ENCODE results near the gene CNNM2.
"Not testable (repeated sequence)": the region's sequence is repeated elsewhere in the genome, so short reads cannot be mapped to it uniquely, and the experiment has no call there.

CNNM2 gene

GRCh38 chr10:102970562-102971340 lies 52.7 kb downstream of the CNNM2 start:
- no peak overlapping the region for H3K4me3 ChIP-seq
- no peak for TF ChIP-seq Cebpa-rat (IDR thresholded peaks at IDR 0.05)

GRCh38 chr10:102975483-102976379 lies 57.6 kb downstream of the CNNM2 start:
- Histone ChIP-seq H4K20me1 (no peaks in the 10 kb centered on the region), H3K9me3 (replicated peaks in 1 of 11) (peaks cover 0 to 4% (median 0%) of the 10 kb centered on the region in 11 experiments; a peak in 1 of 22 replicates), H3K4me3 (no peak overlapping the region), H3K27ac (no peak overlapping the region), H3K36me3 (no peaks in the 10 kb centered on the region), H3K4me1 (no peaks in the 10 kb centered on the region), H3K9ac (no peak overlapping the region), H3K4me2 (no peak overlapping the region), H3K27me3 (no peaks in the 10 kb centered on the region)
- TF ChIP-seq Cebpa-rat (IDR thresholded peaks at IDR 0.05), result no peak

More at GRCh38 chr10:102970562-102971340, 52.7 kb downstream of the CNNM2 start:
- Histone ChIP-seq H3K4me1 (no peaks in the 10 kb centered on the region), H3K9ac (no peak overlapping the region), H3K36me3 (no peaks in the 10 kb centered on the region), H3K27ac (no peak overlapping the region), H4K20me1 (no peaks in the 10 kb centered on the region), H3K4me2 (no peak overlapping the region), H3K27me3 (no peaks in the 10 kb centered on the region), H3K9me3 (replicated peaks in 1 of 11) (no peaks in the 10 kb centered on the region)

GRCh38 chr10:102976380-102976726 lies 58.3 kb downstream of the CNNM2 start:
- not testable (repeated sequence) for H3K36me3 ChIP-seq; H3K4me3 ChIP-seq; H3K27me3 ChIP-seq; H3K4me2 ChIP-seq; H3K9ac ChIP-seq; H3K27ac ChIP-seq; H3K4me1 ChIP-seq; H4K20me1 ChIP-seq; H3K9me3 ChIP-seq (replicated peaks in 1 of 11)

- Histone ChIP-seq H3K27ac (no peak overlapping the region), H3K9ac (no peak overlapping the region), H3K36me3 (no peaks in the 10 kb centered on the region), H3K4me3 (no peak overlapping the region), H3K4me1 (no peaks in the 10 kb centered on the region), H3K9me3 (replicated peaks in 1 of 11) (peaks cover 0 to 4% (median 0%) of the 10 kb centered on the region in 11 experiments; a peak in 1 of 22 replicates), H3K4me2 (no peak overlapping the region), H4K20me1 (no peaks in the 10 kb centered on the region), H3K27me3 (no peaks in the 10 kb centered on the region)
- no peak for TF ChIP-seq Cebpa-rat (IDR thresholded peaks at IDR 0.05)
Measured at GRCh38 chr10:102982296-102982695, 64.2 kb downstream of the CNNM2 start.

GRCh38 chr10:102984086-102984485 lies 66.0 kb downstream of the CNNM2 start:
- no peak for TF ChIP-seq Cebpa-rat (IDR thresholded peaks at IDR 0.05)
- Histone ChIP-seq H3K9me3 (replicated peaks in 1 of 11) (peaks cover 0 to 4% (median 0%) of the 10 kb centered on the region in 11 experiments; a peak in 1 of 22 replicates), H3K27me3 (no peaks in the 10 kb centered on the region), H3K4me3 (no peak overlapping the region), H3K36me3 (no peaks in the 10 kb centered on the region), H3K4me1 (no peaks in the 10 kb centered on the region), H4K20me1 (no peaks in the 10 kb centered on the region), H3K27ac (no peak overlapping the region), H3K9ac (no peak overlapping the region), H3K4me2 (no peak overlapping the region)

- no peak overlapping the region for H3K9ac ChIP-seq
- no peaks in the 10 kb centered on the region for H3K36me3 ChIP-seq
- H3K27me3 ChIP-seq, result no peaks in the 10 kb centered on the region
- H3K4me1 ChIP-seq, result no peaks in the 10 kb centered on the region
- no peak for TF ChIP-seq Cebpa-rat (IDR thresholded peaks at IDR 0.05)
- H3K4me3 ChIP-seq, result no peak overlapping the region
- no peak overlapping the region for H3K4me2 ChIP-seq
- H4K20me1 ChIP-seq, result no peaks in the 10 kb centered on the region
- H3K27ac ChIP-seq, result no peak overlapping the region
- H3K9me3 ChIP-seq (replicated peaks in 1 of 11), result no peaks in the 10 kb centered on the region
Measured at GRCh38 chr10:102985811-102986210, 67.7 kb downstream of the CNNM2 start.

- Histone ChIP-seq H3K4me2 (no peak overlapping the region), H3K4me1 (no peaks in the 10 kb centered on the region), H3K27me3 (no peaks in the 10 kb centered on the region), H3K4me3 (no peak overlapping the region), H3K27ac (no peak overlapping the region), H4K20me1 (no peaks in the 10 kb centered on the region), H3K9ac (no peak overlapping the region), H3K9me3 (replicated peaks in 1 of 11) (no peaks in the 10 kb centered on the region), H3K36me3 (no peaks in the 10 kb centered on the region)
- TF ChIP-seq Cebpa-rat (IDR thresholded peaks at IDR 0.05), result no peak
Measured at GRCh38 chr10:102988404-102989314, 70.6 kb downstream of the CNNM2 start.

GRCh38 chr10:102994531-102995295 lies 76.6 kb downstream of the CNNM2 start:
- Histone ChIP-seq H4K20me1 (no peaks in the 10 kb centered on the region), H3K36me3 (no peaks in the 10 kb centered on the region), H3K4me2 (peak overlapping the region in 10 of 11 experiments; percentile 3 to 59 (median 28); a peak in 13 of 22 replicates), H3K27ac (no peak overlapping the region), H3K9ac (no peak overlapping the region), H3K4me3 (no peak overlapping the region), H3K4me1 (peaks cover 0 to 8% (median 7%) of the 10 kb centered on the region in 10 experiments; a peak in 14 of 20 replicates), H3K27me3 (no peaks in the 10 kb centered on the region), H3K9me3 (replicated peaks in 1 of 11) (no peaks in the 10 kb centered on the region)
- TF ChIP-seq Cebpa-rat (IDR thresholded peaks at IDR 0.05), result no peak

All from BLaER1 treated with 17β-estradiol and CSF1 and Interleukin-3, amounts not matched to agents 10 nM and 100 nM (cell line).